OCI-LY7 (cell line): ENCODE data around the gene CREB1.

Source experiments
- CTCF ChIP-seq: fragments of 200-600 bp; sonication (generic); conservative IDR thresholded peaks from 2 replicates; pipeline ENCODE4 v1.5.1; 2014; ENCODE audit warnings: mild to moderate bottlenecking, antibody characterized with exemption, low read length, moderate library complexity, mixed read lengths
- EZH2phosphoT487 ChIP-seq: fragments of 200-600 bp; sonication (generic); IDR thresholded peaks from 2 replicates; pipeline ENCODE4 v1.6.1; 2018; ENCODE audit warnings: low read depth, borderline replicate concordance, mild to moderate bottlenecking, mixed run types, antibody characterized with exemption, low read length, moderate library complexity, mixed read lengths

DNA sequence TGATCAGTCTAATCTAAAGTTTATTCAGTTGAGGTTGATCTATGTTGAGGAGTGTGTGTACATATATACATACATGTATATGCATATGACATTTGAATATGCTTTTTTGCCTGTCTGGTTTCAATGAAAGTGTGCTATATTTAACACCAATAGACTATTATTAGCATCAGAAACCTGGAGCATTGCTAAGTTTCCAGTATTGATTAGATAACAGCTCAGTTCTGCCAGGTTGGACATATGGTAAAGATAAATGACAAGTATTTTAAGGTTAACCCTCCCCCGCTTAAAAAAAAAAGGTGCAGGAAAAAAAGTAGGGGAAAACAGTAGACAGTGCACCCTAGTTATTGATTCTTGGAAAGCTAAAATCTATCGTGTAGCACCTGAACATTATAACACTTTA is 19.4 kb downstream of the CREB1 start:
- no peak for TF ChIP-seq CTCF
- TF ChIP-seq EZH2phosphoT487 = no peak
